Fibroblast of villous mesenchyme (primary cell): Measurements from ENCODE around the gene PRKAB1. TPM values are rescaled to one million over a fixed set of nuclear protein-coding genes. Genes with fewer than 3 reads are reported as not detected.
"Not testable (repeated sequence)": the region's sequence is repeated elsewhere in the genome, so short reads cannot be mapped to it uniquely, and the experiment has no call there.

Experiments
- DNase-seq: peaks from one replicate; pipeline ENCODE4 v3.0.0-alpha.2; 2010; ENCODE audit warnings: low read depth
- H3K4me3 ChIP-seq: 2 replicates; pipeline ENCODE4 v1.5.1; 2011; ENCODE audit warnings: low read depth, mild to moderate bottlenecking, low read length
- total RNA-seq: library from RNA; depleted of rRNA; stranded (reverse); fragments of >200 nt; gene quantifications from 2 replicates; pipeline ENCODE4 v1.2.3, GENCODE V29; 2012
- TF ChIP-seq, protein P1 (sequence below): IDR thresholded peaks from 2 replicates; pipeline ENCODE4 v1.5.1; 2012; ENCODE audit warnings: low read depth, mild to moderate bottlenecking, low read length; ENCODE audit not compliant: insufficient read depth

The PRKAB1 gene
- total RNA-seq, 1 donor, result 16.0 TPM

DNA sequence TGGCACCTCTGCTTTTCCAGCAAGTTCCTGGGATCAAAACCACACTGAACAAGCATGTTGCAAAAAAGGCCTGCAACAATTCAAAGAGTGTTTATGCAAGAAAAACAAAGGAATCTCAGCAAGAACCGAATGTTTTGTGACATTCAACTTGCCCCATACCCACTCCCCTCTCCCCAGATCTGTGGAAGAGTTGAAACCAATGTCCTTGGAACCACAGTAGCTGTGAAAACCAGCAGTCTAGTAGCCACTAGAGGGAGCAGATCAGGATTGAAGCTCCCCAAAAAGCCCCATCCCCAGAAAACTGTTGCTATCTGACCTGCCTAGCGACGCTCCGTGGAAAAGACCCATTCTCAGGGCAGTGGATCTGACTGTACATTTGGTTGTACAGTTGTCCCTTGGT lies 27.1 kb downstream of the PRKAB1 start:
- H3K4me3 ChIP-seq, result no peak overlapping the region
- DNase-seq, result peak; percentile 33
- TF ChIP-seq, protein P1, sequence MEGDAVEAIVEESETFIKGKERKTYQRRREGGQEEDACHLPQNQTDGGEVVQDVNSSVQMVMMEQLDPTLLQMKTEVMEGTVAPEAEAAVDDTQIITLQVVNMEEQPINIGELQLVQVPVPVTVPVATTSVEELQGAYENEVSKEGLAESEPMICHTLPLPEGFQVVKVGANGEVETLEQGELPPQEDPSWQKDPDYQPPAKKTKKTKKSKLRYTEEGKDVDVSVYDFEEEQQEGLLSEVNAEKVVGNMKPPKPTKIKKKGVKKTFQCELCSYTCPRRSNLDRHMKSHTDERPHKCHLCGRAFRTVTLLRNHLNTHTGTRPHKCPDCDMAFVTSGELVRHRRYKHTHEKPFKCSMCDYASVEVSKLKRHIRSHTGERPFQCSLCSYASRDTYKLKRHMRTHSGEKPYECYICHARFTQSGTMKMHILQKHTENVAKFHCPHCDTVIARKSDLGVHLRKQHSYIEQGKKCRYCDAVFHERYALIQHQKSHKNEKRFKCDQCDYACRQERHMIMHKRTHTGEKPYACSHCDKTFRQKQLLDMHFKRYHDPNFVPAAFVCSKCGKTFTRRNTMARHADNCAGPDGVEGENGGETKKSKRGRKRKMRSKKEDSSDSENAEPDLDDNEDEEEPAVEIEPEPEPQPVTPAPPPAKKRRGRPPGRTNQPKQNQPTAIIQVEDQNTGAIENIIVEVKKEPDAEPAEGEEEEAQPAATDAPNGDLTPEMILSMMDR, result peak; percentile 76

DNA sequence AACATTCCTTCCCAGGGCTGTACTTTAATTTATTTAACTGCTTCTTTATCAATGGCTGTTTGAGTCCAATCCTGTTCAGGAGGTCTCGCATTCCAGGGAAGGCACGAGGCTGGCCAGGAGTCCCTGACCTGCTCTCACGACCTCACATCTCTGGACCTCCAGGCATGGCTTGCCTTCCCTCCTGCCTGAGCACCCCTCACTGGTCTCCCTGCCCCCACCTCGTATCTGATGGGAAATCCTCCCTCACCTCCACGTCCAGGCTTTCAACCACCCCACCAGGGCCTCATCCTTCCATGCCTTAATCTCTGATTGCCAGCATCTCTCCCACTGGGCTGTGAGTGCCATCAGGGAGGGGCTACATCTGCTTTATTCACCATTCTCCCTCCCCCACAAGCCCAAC lies 29.0 kb downstream of the PRKAB1 start:
- H3K4me3 ChIP-seq, result no peak overlapping the region
- DNase-seq, result no peak
- TF ChIP-seq, protein P1, result no peak

DNA sequence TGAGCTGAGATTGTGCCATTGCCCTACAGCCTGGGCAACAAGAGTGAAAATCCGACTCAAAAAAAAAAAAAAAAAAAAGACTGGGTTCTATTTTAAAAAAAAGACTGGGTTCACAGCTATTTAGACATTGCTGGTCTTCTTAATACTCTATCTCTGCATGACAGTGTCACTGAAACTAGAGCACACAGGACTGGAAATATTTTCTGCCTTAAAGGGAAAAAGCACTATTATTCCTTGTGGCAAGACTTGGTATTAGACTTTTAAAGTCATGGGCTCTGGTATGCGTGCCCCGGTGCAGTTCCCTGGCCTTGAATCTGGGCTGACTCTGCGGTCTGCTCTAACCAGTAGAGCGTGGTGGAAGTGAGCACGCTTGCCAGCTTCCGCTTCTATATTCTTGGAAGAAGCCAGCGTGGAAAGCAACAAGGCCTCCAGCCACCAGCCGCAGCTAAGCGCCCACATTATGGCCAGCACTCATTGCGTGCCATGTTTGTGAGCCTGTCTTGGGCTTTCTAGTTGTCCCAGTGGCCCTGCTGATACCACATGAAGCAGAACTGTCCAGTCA lies 31.3 kb downstream of the PRKAB1 start:
- TF ChIP-seq, protein P1, result no peak
- H3K4me3 ChIP-seq, result no peak overlapping the region
- DNase-seq, result no peak

DNA sequence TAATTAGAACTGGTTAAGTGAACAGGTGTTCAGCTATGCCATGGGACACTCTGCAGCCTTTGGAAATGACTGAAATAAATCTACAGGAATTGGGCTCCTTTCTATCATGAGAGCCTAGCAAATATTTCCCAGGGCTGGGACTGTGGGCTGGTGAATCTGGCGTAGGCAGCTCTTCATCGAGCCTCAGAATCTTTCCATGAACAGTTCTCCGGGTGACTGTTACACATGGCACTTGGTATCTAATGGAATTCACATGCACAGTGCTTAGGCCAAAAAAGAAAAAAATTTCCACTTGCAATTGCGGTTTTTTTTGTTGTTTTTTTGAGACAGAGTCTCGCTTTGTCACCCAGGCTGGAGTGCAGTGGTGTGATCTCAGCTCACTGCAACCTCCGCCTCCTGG lies 32.1 kb downstream of the PRKAB1 start:
- no peak for DNase-seq
- TF ChIP-seq, protein P1, result no peak

DNA sequence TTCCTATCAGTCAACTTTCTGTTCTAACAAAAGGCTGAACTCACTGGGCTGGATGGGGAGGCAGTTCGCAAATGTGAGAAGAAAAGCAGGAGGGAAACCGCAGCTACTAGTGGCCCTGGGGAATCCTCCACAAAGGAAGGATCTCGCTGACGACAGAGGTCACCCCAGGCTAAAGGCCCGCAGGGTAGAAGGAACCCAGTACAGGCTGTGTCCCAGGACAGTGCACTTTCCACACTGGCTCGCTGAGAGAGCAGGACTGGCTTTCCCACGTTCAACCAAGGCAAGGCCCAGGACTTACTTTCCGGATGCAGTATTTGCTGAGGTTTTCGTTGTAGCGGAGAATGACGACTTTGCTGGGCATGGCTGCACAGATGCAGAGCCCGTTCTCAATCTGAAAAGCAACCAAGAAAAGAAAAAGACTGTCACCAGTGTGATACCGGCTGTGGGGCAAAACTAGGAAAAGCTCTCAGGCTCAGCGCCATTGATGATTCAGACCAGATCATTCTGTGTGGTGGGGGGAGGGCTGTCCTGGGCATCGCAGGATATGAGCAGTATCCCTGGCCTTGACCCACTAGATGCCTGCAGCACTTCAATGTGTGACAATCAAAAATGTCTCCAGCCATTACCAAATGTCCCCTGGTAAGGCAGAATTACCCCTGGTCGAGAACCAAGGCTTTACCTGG lies 36.3 kb downstream of the PRKAB1 start:
- DNase-seq, result no peak
- TF ChIP-seq, protein P1, result no peak
- no peak overlapping the region for H3K4me3 ChIP-seq

More for the DNA sequence above, 32.1 kb downstream of the PRKAB1 start:
- H3K4me3 ChIP-seq, result no peak overlapping the region

DNA sequence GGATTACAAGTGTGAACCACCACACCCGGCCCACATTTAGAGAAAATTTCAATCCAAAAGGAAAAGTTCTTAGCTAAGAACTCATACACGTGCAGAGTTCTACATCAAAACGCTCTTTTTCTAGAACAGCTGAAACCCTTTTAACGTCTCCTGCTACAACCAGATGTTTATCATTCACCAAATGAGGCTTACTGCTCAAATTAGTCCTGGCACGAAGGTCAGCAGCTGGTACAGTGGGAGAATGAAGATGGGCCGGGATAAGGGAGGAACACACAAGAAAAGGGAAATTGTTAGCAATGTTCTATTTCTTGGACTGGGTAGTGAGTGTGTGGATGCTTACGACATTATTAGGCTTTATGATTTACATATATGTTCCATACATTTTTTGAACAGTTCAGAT lies 37.2 kb downstream of the PRKAB1 start:
- no peak for DNase-seq
- H3K4me3 ChIP-seq, result no peak overlapping the region
- TF ChIP-seq, protein P1, result no peak

DNA sequence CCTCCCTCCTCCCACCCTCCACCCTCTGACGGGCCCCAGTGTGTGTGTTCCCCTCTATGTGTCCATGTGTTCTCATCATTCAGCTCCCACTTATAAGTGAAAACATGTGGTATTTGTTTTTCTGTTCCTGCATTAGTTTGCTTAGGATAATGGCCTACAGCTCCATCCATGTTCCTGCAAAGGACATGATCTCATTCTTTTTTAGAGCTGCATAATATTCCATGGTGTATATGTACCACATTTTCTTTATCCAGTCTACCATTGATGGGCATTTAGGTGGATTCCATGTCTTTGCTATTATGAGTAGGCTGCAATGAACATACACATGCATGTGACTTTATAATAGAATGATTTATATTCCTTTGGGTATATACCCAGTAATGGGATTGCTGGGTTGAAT lies 38.5 kb downstream of the PRKAB1 start:
- DNase-seq, H3K4me3 ChIP-seq: not testable (repeated sequence)
